Uterus (tissue), 4 donors: ENCODE results near the gene DPH6. TPM values are rescaled to one million over a fixed set of nuclear protein-coding genes. Genes with fewer than 3 reads are reported as not detected.

ENCODE experiments used
- DNase-seq, 2 donors: peaks; one replicate each; pipeline ENCODE4 v3.0.0-alpha.2; 2019 to 2020
- H3K27ac ChIP-seq, 2 donors: fragments of 200-600 bp; sonication (generic); 1 replicate in 1 of 2; 2 replicates in 1 of 2; pipeline ENCODE4 v1.5.1; 2016 to 2018
- H3K27me3 ChIP-seq, 2 donors: fragments of 200-600 bp; sonication (generic); one replicate each; pipeline ENCODE4 v1.5.1; 2018 to 2019; ENCODE audit warnings: control low read depth in 1 of 2
- H3K36me3 ChIP-seq, 2 donors: fragments of 200-600 bp; sonication (generic); one replicate each; pipeline ENCODE4 v1.5.1; 2019; ENCODE audit warnings: control low read depth in 1 of 2
- H3K4me1 ChIP-seq, 2 donors: fragments of 200-600 bp; sonication (generic); one replicate each; pipeline ENCODE4 v1.5.1; 2018 to 2019; ENCODE audit warnings: control low read depth in 1 of 2
- H3K4me3 ChIP-seq, 2 donors: fragments of 200-600 bp; sonication (generic); 1 replicate in 1 of 2; 2 replicates in 1 of 2; pipeline ENCODE4 v1.5.1; 2018 to 2019; ENCODE audit warnings: mild to moderate bottlenecking in 1 of 2
- H3K9me3 ChIP-seq, 2 donors: fragments of 200-600 bp; sonication (generic); one replicate each; pipeline ENCODE4 v1.5.1; 2019; ENCODE audit warnings: control low read depth in 1 of 2
- CTCF ChIP-seq, 4 experiments: fragments of 200-600 bp in 2 of 4; fragments of 450-650 bp in 2 of 4; sonication (generic) in 2 of 4; IDR thresholded peaks; one replicate each; pipeline ENCODE4 v1.5.1; 2016 to 2019; ENCODE audit warnings: antibody characterized with exemption in 4 of 4, mild to moderate bottlenecking in 2 of 4, moderate library complexity in 1 of 4
- POLR2A ChIP-seq, 2 donors: fragments of 450-650 bp; IDR thresholded peaks; one replicate each; pipeline ENCODE4 v1.6.1; 2016; ENCODE audit warnings: antibody characterized with exemption in 2 of 2, mild to moderate bottlenecking in 1 of 2, moderate library complexity in 1 of 2
- intact Hi-C: fragments of 100-400 bp; cut with DNase I; formaldehyde crosslinking; loops from one replicate; pipeline ENCODE4 v1.15.1; 2023; ENCODE audit warnings: low total_unique reads
- total RNA-seq, 4 donors: library from RNA; depleted of rRNA in 3 of 4; stranded (reverse); fragments of >200 nt in 3 of 4; gene quantifications; one replicate each; pipeline versions ENCODE4 v1.1.0 to v1.2.4, GENCODE V29; 2014 to 2023
- donor health status: DM: yes; HTN: yes; CAD: no.

The DPH6 gene
- total RNA-seq, 4 donors from 2014 or later = 19.0 to 169 (median 36.2) TPM

DNA sequence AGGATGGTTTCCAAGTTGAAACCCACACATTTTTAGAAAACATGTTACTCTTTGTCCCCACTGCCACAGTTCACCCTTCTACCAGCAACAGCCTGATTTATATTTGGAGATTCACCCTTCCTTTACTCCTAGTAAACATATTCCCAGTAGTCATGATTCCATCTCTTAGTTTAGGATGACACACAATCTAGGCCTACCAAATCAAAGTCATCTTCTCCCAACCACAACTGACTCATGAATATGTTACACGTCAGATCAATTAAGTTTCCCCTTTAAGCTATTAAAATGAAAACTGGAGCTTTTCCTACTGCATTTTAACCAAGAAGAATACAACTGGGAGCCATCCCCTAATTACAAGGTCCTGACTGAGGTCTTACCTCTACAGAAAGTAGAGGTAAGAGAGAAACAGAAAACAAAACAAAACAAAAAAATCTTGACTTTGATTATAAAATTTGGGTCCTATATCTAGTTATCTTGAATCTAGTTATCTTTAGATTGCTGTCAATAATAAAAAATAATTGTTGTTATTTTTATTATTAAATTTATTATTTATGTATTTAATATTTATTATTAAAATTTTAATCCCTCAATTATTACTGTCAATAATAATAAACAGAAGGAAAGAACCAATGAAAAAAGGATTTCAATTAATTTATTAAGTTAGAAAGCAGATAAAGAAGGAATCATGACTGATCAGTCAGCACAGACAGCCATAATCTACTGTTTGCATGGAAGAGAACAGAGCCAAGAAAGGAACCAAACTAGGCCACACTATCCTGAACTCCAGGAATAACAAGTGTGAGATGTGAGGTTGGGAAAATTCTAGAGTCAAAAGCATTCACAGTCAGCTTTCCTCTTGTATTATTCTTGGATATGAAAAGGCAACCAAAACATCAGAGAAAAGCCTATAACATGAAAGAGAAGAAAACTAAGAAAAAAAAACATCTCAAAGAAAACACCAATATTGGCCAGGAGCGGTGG is 12.5 kb downstream of the DPH6 start:
- Histone ChIP-seq H3K36me3 (no peaks in the 10 kb centered on the region), H3K27me3 (no peaks in the 10 kb centered on the region), H3K9me3 (no peaks in the 10 kb centered on the region), H3K27ac (no peak overlapping the region), H3K4me3 (no peak overlapping the region), H3K4me1 (no peaks in the 10 kb centered on the region)
- TF ChIP-seq CTCF (IDR thresholded peaks at IDR 0.05) (no peak), POLR2A (IDR thresholded peaks at IDR 0.05) (no peak)
- DNase-seq = no peak
- intact Hi-C loops = no loop called here

GRCh38 chr15:35530698-35531097 is 15.3 kb downstream of the DPH6 start:
- Histone ChIP-seq H3K4me3 (no peak overlapping the region), H3K27ac (no peak overlapping the region), H3K9me3 (no peaks in the 10 kb centered on the region), H3K36me3 (no peaks in the 10 kb centered on the region), H3K4me1 (no peaks in the 10 kb centered on the region), H3K27me3 (no peaks in the 10 kb centered on the region)
- intact Hi-C loops = no loop called here
- no peak for TF ChIP-seq CTCF (IDR thresholded peaks at IDR 0.05)
- no peak for TF ChIP-seq POLR2A (IDR thresholded peaks at IDR 0.05)
- DNase-seq = no peak

GRCh38 chr15:35529784-35530183 is 16.2 kb downstream of the DPH6 start:
- no peaks in the 10 kb centered on the region for H3K9me3 ChIP-seq
- H3K27ac ChIP-seq = no peak overlapping the region
- TF ChIP-seq CTCF (IDR thresholded peaks at IDR 0.05) (no peak), POLR2A (IDR thresholded peaks at IDR 0.05) (no peak)
- intact Hi-C loops = no loop called here
- no peak for DNase-seq
- H3K27me3 ChIP-seq = no peaks in the 10 kb centered on the region
- no peak overlapping the region for H3K4me3 ChIP-seq
- H3K36me3 ChIP-seq = no peaks in the 10 kb centered on the region
- no peaks in the 10 kb centered on the region for H3K4me1 ChIP-seq

DNA sequence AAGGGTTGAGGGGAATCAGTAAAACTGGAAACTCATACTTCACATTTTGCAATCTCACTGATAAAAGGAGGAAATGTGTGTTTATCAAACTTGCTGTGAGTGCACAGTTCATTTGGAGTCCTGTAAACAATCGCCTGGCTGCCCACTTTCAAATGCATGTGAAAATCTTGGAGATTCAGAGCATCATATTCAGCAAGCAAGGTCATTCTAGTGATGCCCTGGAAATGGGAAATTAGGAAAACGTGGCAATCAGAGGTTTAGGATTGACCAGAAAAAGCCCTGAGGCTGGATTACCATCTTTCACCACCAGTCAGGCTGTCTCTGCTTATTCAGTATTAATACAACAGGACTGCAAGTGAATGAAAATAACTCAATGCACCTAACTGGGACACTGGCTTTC is 23.9 kb downstream of the DPH6 start:
- Histone ChIP-seq H3K4me1 (peaks cover 0 to 5% of the 10 kb centered on the region in 2 donors), H3K27me3 (no peaks in the 10 kb centered on the region), H3K27ac (peak overlapping the region in 1 of 2 donors; percentile 38), H3K9me3 (no peaks in the 10 kb centered on the region), H3K4me3 (no peak overlapping the region), H3K36me3 (no peaks in the 10 kb centered on the region)
- DNase-seq = no peak
- intact Hi-C loops = no loop called here
- TF ChIP-seq POLR2A (IDR thresholded peaks at IDR 0.05) (no peak), CTCF (IDR thresholded peaks at IDR 0.05) (no peak)

DNA sequence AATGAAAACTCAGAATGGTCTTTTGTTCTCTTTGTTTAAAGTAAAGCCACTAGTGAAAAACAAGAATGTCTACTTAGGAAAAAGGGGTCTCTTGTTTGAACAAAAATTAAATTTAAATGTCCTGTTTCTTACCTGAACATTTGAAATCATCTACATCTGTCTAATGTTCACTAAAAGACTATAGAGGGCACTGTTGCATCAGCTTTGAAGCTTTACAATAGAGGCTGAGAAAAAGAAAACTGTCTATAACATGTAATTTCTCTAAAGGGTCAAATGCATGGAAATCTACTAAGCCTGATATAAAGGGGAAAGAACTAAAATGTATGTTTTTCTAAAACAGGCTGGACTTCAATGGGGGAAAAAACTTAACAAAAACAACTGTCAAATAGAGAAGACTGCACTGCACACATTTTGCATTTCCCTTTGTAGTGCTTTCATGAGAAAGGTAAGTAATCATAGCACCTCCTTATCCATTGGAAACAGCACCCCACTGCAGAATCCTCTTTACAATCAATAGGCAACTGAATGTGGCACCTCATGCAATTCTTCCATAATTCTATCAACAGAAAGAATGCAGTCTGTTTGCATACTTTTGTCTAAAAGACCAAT is 26.3 kb downstream of the DPH6 start:
- no peak for DNase-seq

More for the DNA sequence above, 26.3 kb downstream of the DPH6 start:
- H3K4me3 ChIP-seq = no peak overlapping the region
- no peaks in the 10 kb centered on the region for H3K27me3 ChIP-seq
- TF ChIP-seq POLR2A (IDR thresholded peaks at IDR 0.05) = no peak
- peak; percentile 55 to 66 (median 60) for TF ChIP-seq CTCF (IDR thresholded peaks at IDR 0.05)
- no peaks in the 10 kb centered on the region for H3K9me3 ChIP-seq
- intact Hi-C loops = no loop called here
- peaks cover 0 to 5% of the 10 kb centered on the region in 2 donors for H3K4me1 ChIP-seq
- H3K27ac ChIP-seq = no peak overlapping the region
- no peaks in the 10 kb centered on the region for H3K36me3 ChIP-seq
